Measurements from ENCODE around the gene RASA1.
A peak's percentile ranks its signal among the peaks of the same experiment; 100 is the strongest.
"Not testable (repeated sequence)": the region's sequence is repeated elsewhere in the genome, so short reads cannot be mapped to it uniquely, and the experiment has no call there.

Gene RASA1

GRCh38 chr5:87267574-87268125, at the start of gene RASA1:
TSS of gene RASA1 (plus strand) at chr5:87267883. CDS start at chr5:87268452, 569 bp downstream.
- DNase-seq: peak; percentile 53 to 96 (median 91)

GRCh38 chr5:87229780-87230179, 37.9 kb upstream of the RASA1 start:
- DNase-seq: no peak

- DNase-seq: no peak
Observed at GRCh38 chr5:87231037-87231808, 36.5 kb upstream of the RASA1 start.

GRCh38 chr5:87233143-87233542, 34.5 kb upstream of the RASA1 start:
- no peak for DNase-seq

GRCh38 chr5:87241555-87241954, 26.1 kb upstream of the RASA1 start:
- DNase-seq: no peak

GRCh38 chr5:87242242-87242641, 25.4 kb upstream of the RASA1 start:
- DNase-seq: no peak

GRCh38 chr5:87243161-87243844, 24.4 kb upstream of the RASA1 start:
- no peak for DNase-seq

GRCh38 chr5:87245451-87245850, 22.2 kb upstream of the RASA1 start:
- no peak for DNase-seq

GRCh38 chr5:87246061-87246460, 21.6 kb upstream of the RASA1 start:
- DNase-seq: no peak

GRCh38 chr5:87252283-87252605, 15.4 kb upstream of the RASA1 start:
- no peak for DNase-seq

- no peak for DNase-seq
Observed at GRCh38 chr5:87254035-87254434, 13.6 kb upstream of the RASA1 start.

GRCh38 chr5:87258507-87258906, 9.2 kb upstream of the RASA1 start:
- DNase-seq: no peak

- no peak for DNase-seq
Observed at GRCh38 chr5:87260604-87261192, 7.0 kb upstream of the RASA1 start.

GRCh38 chr5:87263498-87263897, 4.2 kb upstream of the RASA1 start:
- DNase-seq: no peak

GRCh38 chr5:87266914-87267573, 639 bp upstream of the RASA1 start:
- DNase-seq: no peak

- peak in 54 of 56 donors; percentile 19 to 88 (median 71) for DNase-seq
Observed at GRCh38 chr5:87268126-87268969, 665 bp downstream of the RASA1 start.

GRCh38 chr5:87268970-87269377, 1.3 kb downstream of the RASA1 start:
- DNase-seq: no peak

- DNase-seq: not testable (repeated sequence)
Observed at GRCh38 chr5:87270888-87271287, 3.2 kb downstream of the RASA1 start.

- no peak for DNase-seq
Observed at GRCh38 chr5:87276655-87277054, 9.0 kb downstream of the RASA1 start.

GRCh38 chr5:87277279-87277835, 9.7 kb downstream of the RASA1 start:
- no peak for DNase-seq

Data from amygdala (tissue), 56 donors.